GM19240 (cell line): ENCODE data around the gene ZBTB7A.

Experiments
- DNase-seq: peaks from one replicate; pipeline ENCODE4 v3.0.0; 2011; ENCODE audit warnings: low spot score; ENCODE audit not compliant: insufficient read length

The ZBTB7A gene

GRCh38 chr19:4036576-4037300 lies 30.0 kb downstream of the ZBTB7A start:
- DNase-seq = no peak

- DNase-seq = no peak
Measured at GRCh38 chr19:4035582-4035981, 31.1 kb downstream of the ZBTB7A start.

- DNase-seq = no peak
Measured at GRCh38 chr19:4035018-4035566, 31.6 kb downstream of the ZBTB7A start.

- DNase-seq = no peak
Measured at GRCh38 chr19:4034048-4035017, 32.4 kb downstream of the ZBTB7A start.

- no peak for DNase-seq
Measured at GRCh38 chr19:4033028-4033956, 33.4 kb downstream of the ZBTB7A start.

GRCh38 chr19:4032436-4032835 lies 34.3 kb downstream of the ZBTB7A start:
- no peak for DNase-seq

- DNase-seq = no peak
Measured at GRCh38 chr19:4031420-4031819, 35.3 kb downstream of the ZBTB7A start.

GRCh38 chr19:4030981-4031380 lies 35.7 kb downstream of the ZBTB7A start:
- no peak for DNase-seq

- no peak for DNase-seq
Measured at GRCh38 chr19:4030552-4030951, 36.1 kb downstream of the ZBTB7A start.

- DNase-seq = no peak
Measured at GRCh38 chr19:4029247-4029614, 37.5 kb downstream of the ZBTB7A start.

GRCh38 chr19:4028334-4029246 lies 38.1 kb downstream of the ZBTB7A start:
- no peak for DNase-seq

- no peak for DNase-seq
Measured at GRCh38 chr19:4027146-4027545, 39.6 kb downstream of the ZBTB7A start.

- no peak for DNase-seq
Measured at GRCh38 chr19:4025317-4025716, 41.4 kb downstream of the ZBTB7A start.

- DNase-seq = no peak
Measured at GRCh38 chr19:4023600-4024398, 42.9 kb downstream of the ZBTB7A start.

- DNase-seq = no peak
Measured at GRCh38 chr19:4019578-4019977, 47.1 kb downstream of the ZBTB7A start.

GRCh38 chr19:4018775-4019504 lies 47.8 kb downstream of the ZBTB7A start:
- no peak for DNase-seq

GRCh38 chr19:4018140-4018613 lies 48.5 kb downstream of the ZBTB7A start:
- no peak for DNase-seq

GRCh38 chr19:4016903-4017638 lies 49.6 kb downstream of the ZBTB7A start:
- DNase-seq = no peak
